ENCODE measurements around the gene CARM1.

CARM1 gene

DNA sequence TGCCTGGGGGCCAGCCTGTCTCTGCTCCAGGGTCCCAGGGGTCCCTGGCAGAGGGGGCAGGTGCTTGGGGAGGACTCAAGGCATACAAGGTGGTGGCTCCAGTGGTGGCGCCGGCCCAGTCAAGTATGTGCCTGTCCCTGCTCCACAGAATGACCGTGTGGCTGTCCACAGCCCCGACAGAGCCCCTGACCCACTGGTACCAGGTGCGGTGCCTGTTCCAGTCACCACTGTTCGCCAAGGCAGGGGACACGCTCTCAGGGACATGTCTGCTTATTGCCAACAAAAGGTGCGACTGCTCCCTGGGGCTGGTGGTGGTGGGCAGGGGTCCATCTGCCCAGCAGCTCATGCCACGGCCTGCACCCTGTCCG, 48.9 kb downstream of the CARM1 start:
- H3K36me3 ChIP-seq (ENCODE audit: control insufficient read depth, insufficient read depth, low read length) = peaks cover 36% of the 10 kb centered on the region
- no peaks in the 10 kb centered on the region for H3K9me3 ChIP-seq (ENCODE audit: control insufficient read depth, low read length)
- H3K27me3 ChIP-seq (replicated peaks; ENCODE audit: control insufficient read depth, insufficient read depth, low read length, poor library complexity, severe bottlenecking) = no peaks in the 10 kb centered on the region
- H3K4me3 ChIP-seq (ENCODE audit: insufficient read depth, low read depth, low read length, poor library complexity, severe bottlenecking) = no peak overlapping the region
- no peaks in the 10 kb centered on the region for H3K4me1 ChIP-seq (ENCODE audit: control insufficient read depth, insufficient read depth, low read length, poor library complexity, severe bottlenecking)
- DNase-seq = no peak
- H3K27ac ChIP-seq (ENCODE audit: insufficient read depth, low read length, poor library complexity, severe bottlenecking) = no peak overlapping the region

DNA sequence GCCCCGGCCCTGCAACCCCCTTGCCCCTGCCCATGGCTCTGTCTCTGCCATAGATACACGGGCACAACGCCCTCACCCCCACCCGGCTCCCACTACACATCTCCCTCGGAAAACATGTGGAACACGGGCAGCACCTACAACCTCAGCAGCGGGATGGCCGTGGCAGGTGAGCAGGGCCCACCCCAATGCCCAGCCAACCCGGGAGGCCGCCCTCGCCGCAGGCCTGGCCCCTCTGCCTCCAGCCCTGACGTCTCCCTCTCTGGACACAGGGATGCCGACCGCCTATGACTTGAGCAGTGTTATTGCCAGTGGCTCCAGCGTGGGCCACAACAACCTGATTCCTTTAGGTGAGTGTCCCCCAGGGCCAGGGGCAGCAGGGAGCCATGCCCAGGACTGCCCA, 49.4 kb downstream of the CARM1 start:
- DNase-seq = no peak
- peaks cover 36% of the 10 kb centered on the region for H3K36me3 ChIP-seq (ENCODE audit: control insufficient read depth, insufficient read depth, low read length)
- H3K4me3 ChIP-seq (ENCODE audit: insufficient read depth, low read depth, low read length, poor library complexity, severe bottlenecking) = no peak overlapping the region
- no peaks in the 10 kb centered on the region for H3K9me3 ChIP-seq (ENCODE audit: control insufficient read depth, low read length)
- H3K4me1 ChIP-seq (ENCODE audit: control insufficient read depth, insufficient read depth, low read length, poor library complexity, severe bottlenecking) = no peaks in the 10 kb centered on the region
- no peak overlapping the region for H3K27ac ChIP-seq (ENCODE audit: insufficient read depth, low read length, poor library complexity, severe bottlenecking)
- H3K27me3 ChIP-seq (replicated peaks; ENCODE audit: control insufficient read depth, insufficient read depth, low read length, poor library complexity, severe bottlenecking) = no peaks in the 10 kb centered on the region

DNA sequence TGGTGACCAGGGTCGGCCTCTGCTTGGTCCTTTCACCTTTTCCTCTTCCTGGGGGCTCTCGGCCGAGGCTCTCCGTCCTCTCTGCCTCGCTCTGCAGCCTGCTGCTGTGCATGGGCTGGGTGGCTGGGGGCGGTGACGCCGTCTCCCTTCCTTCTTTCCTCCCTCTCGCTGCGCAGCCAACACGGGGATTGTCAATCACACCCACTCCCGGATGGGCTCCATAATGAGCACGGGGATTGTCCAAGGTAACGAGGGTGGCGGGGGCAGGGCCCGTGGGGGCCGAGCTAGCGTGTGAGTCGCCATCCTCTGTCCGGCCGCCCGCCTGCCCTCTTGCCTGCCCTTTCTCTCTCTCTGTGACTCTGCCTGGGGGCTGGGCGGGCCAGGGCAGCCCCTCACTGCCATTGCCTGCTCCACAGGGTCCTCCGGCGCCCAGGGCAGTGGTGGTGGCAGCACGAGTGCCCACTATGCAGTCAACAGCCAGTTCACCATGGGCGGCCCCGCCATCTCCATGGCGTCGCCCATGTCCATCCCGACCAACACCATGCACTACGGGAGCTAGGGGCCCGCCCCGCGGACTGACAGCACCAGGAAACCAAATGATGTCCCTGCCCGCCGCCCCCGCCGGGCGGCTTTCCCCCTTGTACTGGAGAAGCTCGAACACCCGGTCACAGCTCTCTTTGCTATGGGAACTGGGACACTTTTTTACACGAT, 50.0 kb downstream of the CARM1 start:
- peaks cover 36% of the 10 kb centered on the region for H3K36me3 ChIP-seq (ENCODE audit: control insufficient read depth, insufficient read depth, low read length)
- H3K9me3 ChIP-seq (ENCODE audit: control insufficient read depth, low read length) = no peaks in the 10 kb centered on the region
- no peaks in the 10 kb centered on the region for H3K4me1 ChIP-seq (ENCODE audit: control insufficient read depth, insufficient read depth, low read length, poor library complexity, severe bottlenecking)
- no peak overlapping the region for H3K4me3 ChIP-seq (ENCODE audit: insufficient read depth, low read depth, low read length, poor library complexity, severe bottlenecking)
- no peaks in the 10 kb centered on the region for H3K27me3 ChIP-seq (replicated peaks; ENCODE audit: control insufficient read depth, insufficient read depth, low read length, poor library complexity, severe bottlenecking)
- H3K27ac ChIP-seq (ENCODE audit: insufficient read depth, low read length, poor library complexity, severe bottlenecking) = no peak overlapping the region
- no peak for DNase-seq

DNA sequence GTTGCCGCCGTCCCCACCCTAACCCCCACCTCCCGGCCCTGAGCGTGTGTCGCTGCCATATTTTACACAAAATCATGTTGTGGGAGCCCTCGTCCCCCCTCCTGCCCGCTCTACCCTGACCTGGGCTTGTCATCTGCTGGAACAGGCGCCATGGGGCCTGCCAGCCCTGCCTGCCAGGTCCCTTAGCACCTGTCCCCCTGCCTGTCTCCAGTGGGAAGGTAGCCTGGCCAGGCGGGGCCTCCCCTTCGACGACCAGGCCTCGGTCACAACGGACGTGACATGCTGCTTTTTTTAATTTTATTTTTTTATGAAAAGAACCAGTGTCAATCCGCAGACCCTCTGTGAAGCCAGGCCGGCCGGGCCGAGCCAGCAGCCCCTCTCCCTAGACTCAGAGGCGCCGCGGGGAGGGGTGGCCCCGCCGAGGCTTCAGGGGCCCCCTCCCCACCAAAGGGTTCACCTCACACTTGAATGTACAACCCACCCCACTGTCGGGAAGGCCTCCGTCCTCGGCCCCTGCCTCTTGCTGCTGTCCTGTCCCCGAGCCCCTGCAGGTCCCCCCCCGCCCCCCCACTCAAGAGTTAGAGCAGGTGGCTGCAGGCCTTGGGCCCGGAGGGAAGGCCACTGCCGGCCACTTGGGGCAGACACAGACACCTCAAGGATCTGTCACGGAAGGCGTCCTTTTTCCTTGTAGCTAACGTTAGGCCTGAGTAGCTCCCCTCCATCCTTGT, 50.7 kb downstream of the CARM1 start:
- H3K9me3 ChIP-seq (ENCODE audit: control insufficient read depth, low read length) = no peaks in the 10 kb centered on the region
- no peak overlapping the region for H3K4me3 ChIP-seq (ENCODE audit: insufficient read depth, low read depth, low read length, poor library complexity, severe bottlenecking)
- H3K27me3 ChIP-seq (replicated peaks; ENCODE audit: control insufficient read depth, insufficient read depth, low read length, poor library complexity, severe bottlenecking) = no peaks in the 10 kb centered on the region
- no peak for DNase-seq
- no peaks in the 10 kb centered on the region for H3K4me1 ChIP-seq (ENCODE audit: control insufficient read depth, insufficient read depth, low read length, poor library complexity, severe bottlenecking)
- H3K36me3 ChIP-seq (ENCODE audit: control insufficient read depth, insufficient read depth, low read length) = peaks cover 36% of the 10 kb centered on the region
- no peak overlapping the region for H3K27ac ChIP-seq (ENCODE audit: insufficient read depth, low read length, poor library complexity, severe bottlenecking)

DNA sequence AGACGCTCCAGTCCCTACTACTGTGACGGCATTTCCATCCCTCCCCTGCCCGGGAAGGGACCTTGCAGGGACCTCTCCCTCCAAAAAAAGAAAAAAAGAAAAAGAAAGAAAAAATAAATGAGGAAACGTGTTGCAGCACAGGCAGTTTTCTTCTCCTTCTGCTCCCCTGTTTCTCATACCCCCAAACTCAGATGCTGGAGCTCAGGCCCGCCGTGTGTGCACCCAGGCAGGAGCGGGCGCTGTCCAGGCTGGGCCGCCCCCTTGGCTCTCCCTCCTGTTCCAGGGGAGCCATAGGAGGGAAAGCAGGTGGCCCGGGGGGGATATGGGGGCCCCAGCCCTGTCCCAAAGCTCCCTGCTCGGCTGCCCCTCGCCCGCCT, 51.3 kb downstream of the CARM1 start:
- Histone ChIP-seq H3K36me3 (ENCODE audit: control insufficient read depth, insufficient read depth, low read length) (peaks cover 36% of the 10 kb centered on the region), H3K27ac (ENCODE audit: insufficient read depth, low read length, poor library complexity, severe bottlenecking) (no peak overlapping the region), H3K4me3 (ENCODE audit: insufficient read depth, low read depth, low read length, poor library complexity, severe bottlenecking) (no peak overlapping the region), H3K9me3 (ENCODE audit: control insufficient read depth, low read length) (no peaks in the 10 kb centered on the region), H3K4me1 (ENCODE audit: control insufficient read depth, insufficient read depth, low read length, poor library complexity, severe bottlenecking) (no peaks in the 10 kb centered on the region), H3K27me3 (replicated peaks; ENCODE audit: control insufficient read depth, insufficient read depth, low read length, poor library complexity, severe bottlenecking) (no peaks in the 10 kb centered on the region)
- no peak for DNase-seq

DNA sequence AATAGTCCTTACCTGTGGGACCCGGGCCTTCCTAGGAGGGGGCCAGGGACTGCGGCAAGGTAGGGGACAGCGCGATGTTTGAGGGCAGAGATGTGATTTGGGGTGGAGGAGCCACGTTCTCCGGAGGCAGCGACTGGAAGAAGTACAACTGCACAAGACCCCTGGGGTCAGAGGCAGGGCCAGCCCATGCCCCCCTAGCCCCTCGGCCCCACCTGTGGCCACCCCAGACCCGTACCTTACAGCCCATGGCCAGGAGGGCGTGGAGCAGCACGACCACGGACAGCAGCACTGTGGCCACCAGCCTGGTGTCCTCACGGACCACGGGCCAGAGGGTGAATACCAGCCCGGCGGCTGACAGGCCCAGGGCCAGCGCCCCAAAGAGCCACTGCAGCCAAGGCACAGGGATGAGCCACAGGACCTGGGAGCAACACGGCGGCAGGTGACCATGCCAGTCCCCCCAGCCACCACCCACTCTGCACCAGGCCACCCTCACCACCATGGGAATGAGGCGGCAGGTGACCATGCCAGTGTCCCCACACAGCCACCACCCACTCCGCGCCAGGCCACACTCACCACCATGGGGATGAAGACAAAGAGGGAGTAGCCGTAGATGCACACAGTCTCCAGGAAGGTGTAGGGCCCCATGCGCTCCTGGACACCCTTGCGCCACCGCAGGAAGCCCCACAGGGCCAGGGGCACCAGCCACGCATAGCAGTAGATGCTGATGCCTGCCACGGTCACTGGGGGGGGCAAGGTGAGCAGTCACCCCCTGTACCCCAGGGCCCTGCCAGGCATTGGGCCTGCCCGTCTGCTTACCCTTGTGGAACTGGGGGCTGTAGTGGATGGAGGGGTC, 52.1 kb downstream of the CARM1 start:
- Histone ChIP-seq H3K27me3 (replicated peaks; ENCODE audit: control insufficient read depth, insufficient read depth, low read length, poor library complexity, severe bottlenecking) (no peaks in the 10 kb centered on the region), H3K27ac (ENCODE audit: insufficient read depth, low read length, poor library complexity, severe bottlenecking) (no peak overlapping the region), H3K36me3 (ENCODE audit: control insufficient read depth, insufficient read depth, low read length) (peaks cover 36% of the 10 kb centered on the region), H3K4me3 (ENCODE audit: insufficient read depth, low read depth, low read length, poor library complexity, severe bottlenecking) (no peak overlapping the region), H3K4me1 (ENCODE audit: control insufficient read depth, insufficient read depth, low read length, poor library complexity, severe bottlenecking) (peaks cover 5% of the 10 kb centered on the region), H3K9me3 (ENCODE audit: control insufficient read depth, low read length) (no peaks in the 10 kb centered on the region)
- DNase-seq = no peak

DNA sequence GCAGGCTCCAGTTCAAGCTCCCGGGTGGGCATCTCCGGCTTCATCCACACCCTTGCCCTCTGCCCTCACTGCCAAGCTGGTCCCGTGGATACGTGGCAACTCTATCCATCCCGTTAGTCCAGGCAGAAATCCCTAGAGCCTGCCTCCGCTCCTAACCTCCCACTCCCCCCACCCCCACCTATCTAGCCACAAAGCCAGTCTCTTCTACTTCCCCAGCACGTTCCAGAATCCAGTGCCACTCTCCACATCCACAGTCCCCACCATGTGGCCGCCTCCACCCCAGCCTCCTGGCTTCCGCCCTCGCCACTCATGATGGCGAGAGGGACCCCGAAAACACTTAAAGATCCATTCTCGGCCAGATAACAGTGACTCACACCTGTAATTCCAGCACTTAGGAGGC, 53.2 kb downstream of the CARM1 start:
- H3K27ac ChIP-seq (ENCODE audit: insufficient read depth, low read length, poor library complexity, severe bottlenecking) = no peak overlapping the region
- H3K36me3 ChIP-seq (ENCODE audit: control insufficient read depth, insufficient read depth, low read length) = peaks cover 31% of the 10 kb centered on the region
- DNase-seq = no peak
- H3K4me3 ChIP-seq (ENCODE audit: insufficient read depth, low read depth, low read length, poor library complexity, severe bottlenecking) = no peak overlapping the region
- peaks cover 11% of the 10 kb centered on the region for H3K4me1 ChIP-seq (ENCODE audit: control insufficient read depth, insufficient read depth, low read length, poor library complexity, severe bottlenecking)
- no peaks in the 10 kb centered on the region for H3K27me3 ChIP-seq (replicated peaks; ENCODE audit: control insufficient read depth, insufficient read depth, low read length, poor library complexity, severe bottlenecking)
- no peaks in the 10 kb centered on the region for H3K9me3 ChIP-seq (ENCODE audit: control insufficient read depth, low read length)

DNA sequence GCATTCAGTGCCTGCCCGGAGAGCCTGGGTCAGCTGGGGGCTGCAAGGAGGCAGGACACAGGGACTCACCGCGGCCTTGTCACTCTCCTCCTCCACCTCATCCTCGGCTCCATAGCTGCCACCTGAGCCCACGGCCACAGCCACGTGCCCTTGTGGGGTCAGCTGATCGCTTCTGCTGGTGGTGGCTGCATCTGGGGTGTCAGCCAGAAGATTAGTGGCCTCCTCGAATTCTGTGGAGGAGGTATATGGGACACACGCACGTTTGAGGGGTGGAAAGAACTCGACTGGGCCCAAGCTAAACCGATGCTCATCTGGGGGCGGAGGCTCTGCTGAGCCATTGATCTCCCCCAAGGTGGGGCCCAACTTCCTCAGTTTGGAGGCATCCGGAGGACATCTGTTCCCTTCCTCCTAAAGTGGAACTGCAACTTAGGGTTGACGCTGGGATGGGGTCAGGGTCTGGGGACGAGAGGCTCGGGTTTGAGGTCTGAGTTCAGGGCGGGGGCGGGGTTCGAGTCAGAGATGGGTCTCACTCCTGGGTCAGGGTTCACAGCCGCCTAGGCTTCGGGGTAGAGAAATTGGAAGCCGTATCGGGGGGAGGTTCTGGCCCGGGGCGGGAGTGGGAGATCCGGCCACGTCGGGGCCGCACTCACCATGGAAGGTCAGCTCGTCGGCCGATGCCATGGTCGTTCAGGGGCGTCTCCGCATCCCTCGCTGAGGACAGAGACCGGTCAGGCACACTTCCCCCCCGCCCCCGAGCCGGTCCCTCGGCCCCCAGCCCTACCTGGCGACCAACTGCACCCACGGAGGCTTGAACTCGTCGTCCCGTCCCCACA, 56.6 kb downstream of the CARM1 start:
- Histone ChIP-seq H3K36me3 (ENCODE audit: control insufficient read depth, insufficient read depth, low read length) (peaks cover 19% of the 10 kb centered on the region), H3K4me1 (ENCODE audit: control insufficient read depth, insufficient read depth, low read length, poor library complexity, severe bottlenecking) (peaks cover 15% of the 10 kb centered on the region), H3K27me3 (replicated peaks; ENCODE audit: control insufficient read depth, insufficient read depth, low read length, poor library complexity, severe bottlenecking) (no peaks in the 10 kb centered on the region), H3K27ac (ENCODE audit: insufficient read depth, low read length, poor library complexity, severe bottlenecking) (peak overlapping the region; percentile 75), H3K4me3 (ENCODE audit: insufficient read depth, low read depth, low read length, poor library complexity, severe bottlenecking) (peak overlapping the region; percentile 69), H3K9me3 (ENCODE audit: control insufficient read depth, low read length) (no peaks in the 10 kb centered on the region)
- no peak for DNase-seq

DNA sequence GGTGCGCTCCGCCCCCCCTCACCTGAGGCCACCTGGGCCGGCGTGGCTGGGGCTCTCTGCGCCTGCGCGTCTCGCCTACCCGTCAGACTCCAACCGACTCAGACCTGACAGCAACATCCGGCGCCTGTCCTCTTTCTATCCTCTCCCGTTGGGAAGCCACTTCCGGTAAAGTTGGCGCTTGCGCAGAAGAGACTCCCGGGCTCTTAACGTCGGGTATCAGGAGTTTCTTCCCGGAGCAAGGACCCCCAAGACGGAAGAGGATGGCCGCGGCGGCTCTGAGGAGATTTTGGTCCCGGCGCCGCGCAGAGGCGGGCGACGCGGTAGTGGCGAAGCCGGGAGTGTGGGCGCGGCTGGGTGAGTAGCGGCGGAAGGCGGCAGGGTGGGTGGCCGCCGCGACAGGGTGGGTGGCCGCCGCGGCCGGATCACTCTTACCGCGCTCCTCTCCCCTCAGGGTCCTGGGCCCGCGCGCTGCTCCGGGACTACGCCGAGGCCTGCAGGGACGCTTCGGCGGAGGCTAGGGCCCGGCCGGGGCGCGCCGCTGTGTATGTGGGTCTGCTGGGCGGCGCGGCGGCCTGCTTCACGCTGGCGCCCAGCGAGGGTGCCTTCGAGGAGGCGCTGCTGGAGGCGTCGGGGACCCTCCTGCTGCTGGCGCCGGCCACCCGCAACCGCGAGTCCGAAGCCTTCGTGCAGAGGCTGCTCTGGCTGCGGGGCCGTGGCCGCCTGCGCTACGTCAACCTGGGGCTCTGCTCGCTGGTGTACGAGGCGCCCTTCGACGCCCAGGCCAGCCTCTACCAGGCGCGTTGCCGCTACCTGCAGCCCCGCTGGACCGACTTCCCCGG, 57.4 kb downstream of the CARM1 start, which contains the start of the genes TIMM29 and YIPF2:
TIMM29 (plus strand) TSS at position 249 of the 839 bp plus-strand sequence; CDS start at position 261, 12 bp downstream.
YIPF2 (minus strand) TSS at position 77 of the 839 bp plus-strand sequence. CDS start 229 bp downstream, outside the sequence.
- peak; percentile 87 to 91 (median 87) for DNase-seq
- peaks cover 14% of the 10 kb centered on the region for H3K36me3 ChIP-seq (ENCODE audit: control insufficient read depth, insufficient read depth, low read length)
- H3K4me1 ChIP-seq (ENCODE audit: control insufficient read depth, insufficient read depth, low read length, poor library complexity, severe bottlenecking) = peaks cover 15% of the 10 kb centered on the region
- H3K4me3 ChIP-seq (ENCODE audit: insufficient read depth, low read depth, low read length, poor library complexity, severe bottlenecking) = peak within 1 kb of the TSS; percentile 69
- no peaks in the 10 kb centered on the region for H3K27me3 ChIP-seq (replicated peaks; ENCODE audit: control insufficient read depth, insufficient read depth, low read length, poor library complexity, severe bottlenecking)
- H3K9me3 ChIP-seq (ENCODE audit: control insufficient read depth, low read length) = no peaks in the 10 kb centered on the region
- H3K27ac ChIP-seq (ENCODE audit: insufficient read depth, low read length, poor library complexity, severe bottlenecking) = peak within 1 kb of the TSS; percentile 75

All from effector memory CD4-positive, alpha-beta T cell (primary cell).